SJSA1 (cell line): ENCODE data around the gene TRPV3. TPM values are rescaled to one million over a fixed set of nuclear protein-coding genes. Genes with fewer than 3 reads are reported as not detected.

Experiments used
- DNase-seq, 2 experiments: peaks; one replicate each; pipeline ENCODE4 v3.0.0-alpha.2; 2015 to 2020; ENCODE audit warnings: low spot score in 2 of 2, low read depth in 1 of 2
- H3K27ac ChIP-seq: fragments of 250-450 bp; sonication (Bioruptor Pico); 2 replicates; pipeline ENCODE4 v1.5.1; 2020; ENCODE audit warnings: mild to moderate bottlenecking, moderate library complexity
- H3K27me3 ChIP-seq: fragments of 250-450 bp; sonication (Bioruptor Pico); replicated peaks from 2 replicates; pipeline ENCODE4 v1.5.1; 2020; ENCODE audit warnings: mild to moderate bottlenecking, moderate library complexity
- H3K36me3 ChIP-seq: fragments of 250-450 bp; sonication (Bioruptor Pico); 2 replicates; pipeline ENCODE4 v1.5.1; 2020; ENCODE audit warnings: mild to moderate bottlenecking
- H3K4me1 ChIP-seq: fragments of 250-450 bp; sonication (Bioruptor Pico); replicated peaks from 2 replicates; pipeline ENCODE4 v1.6.1; 2021; ENCODE audit warnings: mild to moderate bottlenecking
- H3K4me3 ChIP-seq: fragments of 250-450 bp; sonication (Bioruptor Pico); 2 replicates; pipeline ENCODE4 v1.5.1; 2020; ENCODE audit warnings: mild to moderate bottlenecking
- H3K9me3 ChIP-seq: fragments of 250-450 bp; sonication (Bioruptor Pico); replicated peaks from 2 replicates; pipeline ENCODE4 v1.5.1; 2020; ENCODE audit warnings: mild to moderate bottlenecking
- total RNA-seq: library from RNA; depleted of rRNA; stranded (reverse); fragments of >200 nt; shearing (Covaris generic); gene quantifications from 2 replicates; pipeline ENCODE4 v1.2.3, GENCODE V29; 2014

Gene TRPV3
- total RNA-seq, 1 experiment from 2014 or later = not detected

- H3K36me3 ChIP-seq = no peaks in the 10 kb centered on the region
- no peak overlapping the region for H3K4me3 ChIP-seq
- DNase-seq = no peak
- H3K4me1 ChIP-seq = no peaks in the 10 kb centered on the region
- 0 out of 2 replicates have a peak, but pooled peaks cover 3% of the 10 kb centered on the region for H3K27me3 ChIP-seq
- no peak overlapping the region for H3K27ac ChIP-seq
- no peaks in the 10 kb centered on the region for H3K9me3 ChIP-seq
These were observed 11.1 kb downstream of the TRPV3 start for GRCh38 chr17:3546521-3546920.

DNA sequence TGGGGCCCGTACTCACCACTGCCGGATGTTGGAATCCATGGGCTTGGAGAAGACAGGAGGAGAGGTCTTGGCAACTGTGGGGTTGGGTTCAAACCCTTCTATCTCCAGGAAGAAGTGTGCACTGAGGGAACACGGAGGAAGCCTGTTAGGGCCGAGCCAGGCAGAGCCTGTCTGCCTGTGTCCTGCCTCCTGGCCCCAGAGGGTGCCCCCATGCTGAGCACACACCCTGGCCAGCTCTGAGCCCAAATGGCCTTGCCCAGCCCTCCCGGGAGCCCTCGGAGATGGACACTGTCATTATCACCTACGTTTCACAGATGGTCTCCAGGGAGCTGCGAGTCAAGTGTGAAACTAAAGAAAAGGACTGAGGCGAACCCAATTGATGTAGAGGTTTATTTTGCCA, 12.5 kb downstream of the TRPV3 start:
- H3K9me3 ChIP-seq = no peaks in the 10 kb centered on the region
- H3K27me3 ChIP-seq = peaks cover 3% of the 10 kb centered on the region; the same call in 1 of the 2 replicates
- no peak overlapping the region for H3K4me3 ChIP-seq
- no peaks in the 10 kb centered on the region for H3K4me1 ChIP-seq
- no peak overlapping the region for H3K27ac ChIP-seq
- no peaks in the 10 kb centered on the region for H3K36me3 ChIP-seq
- DNase-seq = no peak

DNA sequence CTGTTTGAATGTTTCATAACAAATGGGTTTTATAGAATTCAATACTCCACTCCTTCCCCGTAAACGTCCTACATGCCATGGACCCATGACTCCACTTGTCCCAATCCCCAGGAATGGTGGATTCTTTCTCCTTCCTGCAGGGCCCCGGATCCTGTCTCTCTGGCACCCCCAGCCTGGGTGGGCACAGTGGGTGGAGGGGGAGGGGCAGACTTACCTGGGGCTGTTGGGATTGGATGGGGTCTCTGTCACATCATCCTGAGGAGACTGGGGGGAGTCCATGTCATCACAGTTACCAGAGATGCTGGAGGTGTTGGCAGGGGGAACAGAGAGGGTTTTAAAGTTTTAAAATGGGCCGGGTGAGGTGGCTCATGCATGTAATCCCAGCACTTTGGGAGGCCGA, 13.2 kb downstream of the TRPV3 start:
- DNase-seq = no peak
- Histone ChIP-seq H3K4me3 (no peak overlapping the region), H3K27ac (no peak overlapping the region), H3K36me3 (no peaks in the 10 kb centered on the region), H3K9me3 (no peaks in the 10 kb centered on the region), H3K4me1 (no peaks in the 10 kb centered on the region), H3K27me3 (peaks cover 3% of the 10 kb centered on the region; the same call in 1 of the 2 replicates)

- DNase-seq = no peak
- H3K4me1 ChIP-seq = no peaks in the 10 kb centered on the region
These were observed 14.2 kb downstream of the TRPV3 start for GRCh38 chr17:3543453-3543852.

GRCh38 chr17:3542410-3543088, 15.1 kb downstream of the TRPV3 start:
- H3K4me3 ChIP-seq = no peak overlapping the region
- no peaks in the 10 kb centered on the region for H3K4me1 ChIP-seq
- no peaks in the 10 kb centered on the region for H3K9me3 ChIP-seq
- H3K27ac ChIP-seq = no peak overlapping the region
- no peak for DNase-seq
- H3K27me3 ChIP-seq = peaks cover 3% of the 10 kb centered on the region; the same call in 1 of the 2 replicates
- no peaks in the 10 kb centered on the region for H3K36me3 ChIP-seq

More at GRCh38 chr17:3543453-3543852, 14.2 kb downstream of the TRPV3 start:
- Histone ChIP-seq H3K27me3 (peaks cover 3% of the 10 kb centered on the region; the same call in 1 of the 2 replicates), H3K27ac (no peak overlapping the region), H3K9me3 (no peaks in the 10 kb centered on the region), H3K36me3 (no peaks in the 10 kb centered on the region), H3K4me3 (no peak overlapping the region)

- DNase-seq = no peak
- Histone ChIP-seq H3K4me1 (0 out of 2 replicates have a peak, but pooled peaks cover 4% of the 10 kb centered on the region), H3K4me3 (no peak overlapping the region), H3K36me3 (no peaks in the 10 kb centered on the region), H3K27me3 (peaks cover 3% of the 10 kb centered on the region; the same call in 1 of the 2 replicates), H3K27ac (no peak overlapping the region), H3K9me3 (no peaks in the 10 kb centered on the region)
These were observed 17.6 kb downstream of the TRPV3 start for GRCh38 chr17:3539881-3540540.

GRCh38 chr17:3536716-3537115, 20.9 kb downstream of the TRPV3 start:
- Histone ChIP-seq H3K27ac (no peak overlapping the region), H3K9me3 (no peaks in the 10 kb centered on the region), H3K4me1 (0 out of 2 replicates have a peak, but pooled peaks cover 4% of the 10 kb centered on the region), H3K4me3 (no peak overlapping the region), H3K27me3 (no peaks in the 10 kb centered on the region; the same call in 1 of the 2 replicates), H3K36me3 (no peaks in the 10 kb centered on the region)
- DNase-seq = no peak

- Histone ChIP-seq H3K4me3 (no peak overlapping the region), H3K9me3 (no peaks in the 10 kb centered on the region), H3K27me3 (no peaks in the 10 kb centered on the region; the same call in 1 of the 2 replicates), H3K4me1 (0 out of 2 replicates have a peak, but pooled peaks cover 4% of the 10 kb centered on the region), H3K27ac (no peak overlapping the region), H3K36me3 (no peaks in the 10 kb centered on the region)
- peak in 1 of 2 experiments; percentile 11 for DNase-seq
These were observed 22.2 kb downstream of the TRPV3 start for GRCh38 chr17:3535253-3535995.

- no peaks in the 10 kb centered on the region for H3K27me3 ChIP-seq
- H3K4me1 ChIP-seq = 0 out of 2 replicates have a peak, but pooled peaks cover 4% of the 10 kb centered on the region
- H3K9me3 ChIP-seq = no peaks in the 10 kb centered on the region
- no peak for DNase-seq
- H3K4me3 ChIP-seq = no peak overlapping the region
- H3K27ac ChIP-seq = no peak overlapping the region
- H3K36me3 ChIP-seq = no peaks in the 10 kb centered on the region
These were observed 22.7 kb downstream of the TRPV3 start for GRCh38 chr17:3534881-3535252.

DNA sequence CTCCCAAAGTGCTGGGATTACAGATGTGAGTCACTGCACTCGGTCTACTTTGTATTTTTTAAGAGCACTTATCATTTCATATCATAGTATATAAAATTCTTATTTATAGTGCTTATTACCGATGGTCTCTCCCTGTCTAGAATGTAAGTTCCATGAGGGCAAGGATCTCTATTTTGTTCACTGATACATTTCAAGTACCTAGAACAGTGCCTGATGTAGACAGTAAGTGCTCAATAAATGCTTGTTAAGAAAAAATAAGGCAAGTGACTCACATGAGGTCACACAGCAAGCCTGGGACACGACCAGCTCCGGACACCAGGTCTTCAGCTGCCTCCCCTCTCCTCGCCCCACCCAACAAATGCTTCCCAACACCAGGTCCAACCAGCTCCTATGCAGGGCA, 23.9 kb downstream of the TRPV3 start:
- no peaks in the 10 kb centered on the region for H3K36me3 ChIP-seq
- DNase-seq = no peak
- 0 out of 2 replicates have a peak, but pooled peaks cover 4% of the 10 kb centered on the region for H3K4me1 ChIP-seq
- no peak overlapping the region for H3K4me3 ChIP-seq
- no peaks in the 10 kb centered on the region for H3K27me3 ChIP-seq
- no peaks in the 10 kb centered on the region for H3K9me3 ChIP-seq
- H3K27ac ChIP-seq = no peak overlapping the region

DNA sequence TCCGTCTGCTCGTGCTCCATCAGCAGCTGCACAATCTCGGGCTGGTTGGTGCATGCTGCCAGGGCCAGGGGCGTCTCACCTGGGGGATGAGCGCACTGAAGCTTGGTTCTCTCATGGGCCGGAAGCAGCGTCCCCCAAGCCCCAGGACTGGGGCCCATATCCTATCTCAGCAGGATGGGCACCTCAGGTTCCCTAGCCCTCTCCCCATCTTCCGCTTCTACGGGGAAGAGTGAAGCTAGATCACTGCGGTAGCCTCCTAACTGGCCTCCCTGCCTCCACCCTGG, 24.8 kb downstream of the TRPV3 start:
- 0 out of 2 replicates have a peak, but pooled peaks cover 4% of the 10 kb centered on the region for H3K4me1 ChIP-seq
- DNase-seq = no peak
- no peaks in the 10 kb centered on the region for H3K27me3 ChIP-seq
- no peaks in the 10 kb centered on the region for H3K9me3 ChIP-seq
- H3K4me3 ChIP-seq = no peak overlapping the region
- H3K36me3 ChIP-seq = no peaks in the 10 kb centered on the region
- no peak overlapping the region for H3K27ac ChIP-seq

DNA sequence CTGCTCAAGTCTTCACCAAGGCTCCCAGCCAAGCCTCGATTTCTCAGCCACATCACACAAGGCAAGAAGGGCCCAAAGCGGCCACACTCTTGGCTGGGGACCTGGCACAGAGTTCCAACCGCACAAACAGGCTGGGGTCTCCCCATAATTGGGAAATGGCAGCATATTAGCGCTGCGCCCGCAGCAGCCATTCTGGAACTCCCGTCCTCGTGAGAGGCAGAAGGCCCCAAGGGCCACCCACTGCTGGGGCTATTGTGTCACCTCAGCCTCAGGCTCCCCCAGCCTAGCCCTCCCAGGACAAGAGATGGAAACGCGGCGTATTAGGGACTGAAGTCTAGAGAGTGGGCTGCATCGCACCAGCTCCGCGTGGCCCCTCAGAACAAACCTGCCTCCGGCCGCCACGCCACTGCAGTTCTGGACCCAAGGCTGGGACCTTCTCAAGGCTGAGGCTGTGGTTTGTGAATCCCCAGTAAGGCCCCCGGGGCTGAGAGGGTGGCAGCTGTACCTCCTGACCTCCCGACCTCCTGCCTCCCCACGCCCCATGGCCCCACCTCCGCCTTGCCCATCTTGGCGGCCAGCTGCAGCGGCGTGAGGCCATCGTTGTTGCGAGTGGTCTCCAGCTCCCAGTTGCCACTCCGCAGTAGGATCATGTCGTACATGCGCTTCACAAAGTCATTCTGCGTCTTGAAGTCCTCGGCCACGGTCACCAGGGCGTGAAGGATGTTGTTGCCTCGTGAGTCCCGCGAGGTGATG, 25.3 kb downstream of the TRPV3 start:
- Histone ChIP-seq H3K36me3 (no peaks in the 10 kb centered on the region), H3K27ac (no peak overlapping the region), H3K4me3 (no peak overlapping the region), H3K27me3 (no peaks in the 10 kb centered on the region), H3K9me3 (no peaks in the 10 kb centered on the region), H3K4me1 (0 out of 2 replicates have a peak, but pooled peaks cover 4% of the 10 kb centered on the region)
- DNase-seq = no peak

GRCh38 chr17:3531266-3532101, 26.1 kb downstream of the TRPV3 start:
- DNase-seq = no peak

More at GRCh38 chr17:3531266-3532101, 26.1 kb downstream of the TRPV3 start:
- Histone ChIP-seq H3K36me3 (no peaks in the 10 kb centered on the region), H3K27me3 (no peaks in the 10 kb centered on the region), H3K4me3 (no peak overlapping the region), H3K27ac (no peak overlapping the region), H3K9me3 (no peaks in the 10 kb centered on the region), H3K4me1 (0 out of 2 replicates have a peak, but pooled peaks cover 4% of the 10 kb centered on the region)
